SK-N-MC (cell line): ENCODE results near the gene SLC9A9.

Experiments used
- EZH2 ChIP-seq: fragments of 200-600 bp; sonication (generic); IDR thresholded peaks from one replicate; pipeline ENCODE4 v1.6.1; 2017; ENCODE audit warnings: antibody characterized with exemption
- POLR2AphosphoS5 ChIP-seq: IDR thresholded peaks from 2 replicates; pipeline ENCODE4 v1.6.1; 2012; ENCODE audit warnings: mild to moderate bottlenecking, low read depth, low read length, borderline replicate concordance

DNA sequence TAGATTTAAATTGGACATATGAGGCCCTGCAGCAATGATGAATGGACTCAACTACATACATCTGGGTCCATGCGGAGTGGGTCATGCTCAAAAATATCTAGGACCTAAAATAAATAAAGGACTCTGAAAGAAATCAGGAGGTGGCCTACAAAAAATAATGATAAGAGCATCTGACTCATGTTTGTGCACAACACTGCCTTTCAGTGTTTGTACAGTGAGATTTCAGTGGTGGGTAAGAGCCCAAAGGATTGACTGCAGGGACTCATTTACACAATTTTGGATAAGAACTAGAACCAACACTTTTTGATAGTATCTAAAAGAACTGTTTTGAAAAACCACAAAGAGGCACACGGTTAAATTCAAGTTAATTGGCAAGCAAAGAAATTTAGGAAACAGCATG is 285.5 kb downstream of the SLC9A9 start:
- no peak for TF ChIP-seq POLR2AphosphoS5
- TF ChIP-seq EZH2: no peak
